Muscle of back (tissue), 11 donors: ENCODE data around the gene METTL25B. TPM values are rescaled to one million over a fixed set of nuclear protein-coding genes. Genes with fewer than 3 reads are reported as not detected.

ENCODE experiments used
- DNase-seq, 3 donors: peaks; one replicate each; pipeline versions ENCODE4 v3.0.0 to v3.0.0-alpha.2; 2013
- polyA plus RNA-seq, 10 donors: library from polyadenylated mRNA; unstranded; fragments of 120-200 nt; gene quantifications; one replicate each; pipeline ENCODE4 v1.2.1, GENCODE V29; 2013; ENCODE audit not compliant: insufficient read length in 10 of 10

METTL25B gene
- polyA plus RNA-seq, 10 donors = 13.7 to 27.2 (median 18.3) TPM

DNA sequence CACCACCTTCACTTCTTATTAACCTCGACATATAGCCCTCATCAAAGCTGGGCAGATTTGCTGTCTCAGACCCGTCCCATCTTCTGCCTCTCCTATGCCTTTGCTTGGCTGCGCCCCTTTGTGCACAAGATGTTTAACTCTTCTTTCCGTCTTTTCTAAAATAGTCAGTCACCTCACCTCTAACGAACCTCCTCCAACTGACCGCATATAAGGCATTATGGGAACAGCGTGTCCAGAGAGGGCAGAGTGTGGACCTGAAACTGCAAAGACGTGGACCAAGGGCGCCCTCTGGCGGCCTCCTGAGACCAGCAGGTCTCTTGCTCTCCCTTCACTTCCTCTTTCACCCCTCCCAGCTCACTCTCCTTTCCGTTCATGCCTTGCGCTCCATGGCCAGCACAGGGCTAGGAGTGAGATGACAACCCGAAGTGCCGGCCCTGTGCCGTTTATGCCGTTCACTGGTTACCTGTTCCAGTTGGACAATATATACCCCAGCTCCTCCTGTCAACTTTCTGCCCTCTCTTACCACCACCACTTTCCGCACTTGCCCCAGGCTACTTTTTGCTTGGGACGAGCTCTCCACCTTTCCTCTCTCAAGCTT is 2.5 kb upstream of the METTL25B start:
- peak; percentile 83 to 95 (median 94) for DNase-seq

DNA sequence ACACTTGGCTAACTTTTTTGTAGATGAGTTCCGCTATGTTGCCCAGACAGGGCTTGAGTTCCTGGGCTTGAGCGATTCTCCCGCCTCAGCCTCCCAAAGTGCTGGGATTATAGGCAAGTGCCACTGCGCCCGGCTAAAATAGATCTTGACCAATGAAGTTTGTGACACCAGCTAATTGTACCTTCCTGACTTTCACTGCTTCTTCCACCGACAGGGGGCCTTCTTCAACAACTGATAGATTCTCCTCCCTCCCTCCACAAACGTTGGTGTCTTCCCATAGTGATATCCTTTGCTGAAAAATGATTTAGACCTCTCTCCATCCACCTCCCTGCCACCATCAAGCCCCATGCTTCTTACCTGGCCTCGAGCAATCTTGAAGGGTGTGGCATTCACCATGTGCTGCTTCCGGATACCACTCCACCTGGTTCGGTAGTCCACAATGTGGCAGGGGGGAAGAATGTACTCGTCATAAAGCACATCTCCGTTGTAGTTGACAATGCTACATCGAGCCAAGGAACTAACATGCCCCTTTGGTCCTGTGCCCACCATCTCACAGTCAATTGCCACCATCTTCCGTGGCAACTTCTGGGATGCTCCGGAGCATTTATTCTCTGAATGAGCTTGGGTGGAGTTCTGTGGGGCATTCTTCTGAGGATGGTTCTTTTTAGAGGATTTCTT is 1.6 kb upstream of the METTL25B start:
- DNase-seq = peak in 2 of 3 donors; percentile 62 to 76

GRCh38 chr1:156727492-156727891 is 777 bp upstream of the METTL25B start:
- DNase-seq = no peak

- peak; percentile 97 to 99 (median 98) for DNase-seq
Measured at GRCh38 chr1:156728599-156729462, 562 bp downstream of the METTL25B start, which contains the start of gene ISG20L2. Gene ISG20L2, minus strand, starts transcription at chr1:156728766. Its CDS starts 1,114 bp downstream, at chr1:156727652.

- DNase-seq = no peak
Measured at GRCh38 chr1:156733989-156734584, 5.8 kb downstream of the METTL25B start.

- DNase-seq = no peak
Measured at GRCh38 chr1:156738407-156738806, 10.1 kb downstream of the METTL25B start.

DNA sequence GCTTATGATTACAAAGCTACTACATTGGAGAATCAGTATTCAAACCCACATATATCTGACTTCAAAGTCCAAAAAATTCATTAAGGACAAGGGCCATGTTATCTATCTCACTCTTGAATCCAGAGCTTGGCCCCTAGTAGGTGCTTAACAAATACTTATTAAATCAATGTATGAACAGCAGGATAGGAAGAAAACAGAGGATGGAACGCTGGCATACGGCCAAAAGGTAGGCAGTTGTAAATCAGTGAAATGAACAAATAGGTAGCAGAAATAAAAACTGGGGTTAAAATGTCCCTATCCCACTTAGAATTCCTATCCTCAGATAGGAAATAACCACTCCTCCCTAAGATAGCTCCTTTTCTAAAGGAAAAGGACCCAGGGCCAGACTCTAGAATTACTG is 10.6 kb downstream of the METTL25B start:
- DNase-seq = no peak

DNA sequence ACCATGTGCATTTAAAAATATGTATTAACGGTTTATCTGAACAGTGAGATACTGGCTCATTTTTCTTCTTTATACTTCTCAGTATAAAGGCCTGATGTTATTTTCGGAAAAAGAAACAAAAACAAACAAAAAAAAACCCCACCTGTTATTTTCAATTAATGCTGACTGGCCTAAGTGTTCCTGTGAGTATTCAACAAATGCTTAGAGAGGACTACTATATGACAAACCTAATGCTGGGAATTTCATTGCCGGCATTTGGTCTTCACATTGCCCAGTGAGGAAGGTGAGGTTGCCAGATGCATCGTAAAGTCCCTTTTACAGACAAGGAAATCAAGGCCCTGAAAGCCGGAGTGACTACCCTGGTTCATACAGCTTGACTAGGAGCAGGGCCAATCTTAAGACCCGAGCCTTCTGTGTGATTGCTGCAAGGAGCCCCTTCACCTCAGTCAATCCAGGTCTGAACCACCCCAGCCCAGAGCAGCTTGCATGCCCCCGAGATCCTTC is 12.0 kb downstream of the METTL25B start:
- DNase-seq = no peak

GRCh38 chr1:156740741-156741480 is 12.6 kb downstream of the METTL25B start, which contains the start of gene MRPL24:
Gene MRPL24, minus strand, starts transcription at chr1:156741088. Its CDS starts 2,384 bp downstream, at chr1:156738704.
- peak; percentile 97 to 100 (median 99) for DNase-seq

GRCh38 chr1:156741481-156741983 is 13.3 kb downstream of the METTL25B start:
- DNase-seq = no peak

GRCh38 chr1:156742017-156742416 is 13.7 kb downstream of the METTL25B start:
- DNase-seq = no peak

DNA sequence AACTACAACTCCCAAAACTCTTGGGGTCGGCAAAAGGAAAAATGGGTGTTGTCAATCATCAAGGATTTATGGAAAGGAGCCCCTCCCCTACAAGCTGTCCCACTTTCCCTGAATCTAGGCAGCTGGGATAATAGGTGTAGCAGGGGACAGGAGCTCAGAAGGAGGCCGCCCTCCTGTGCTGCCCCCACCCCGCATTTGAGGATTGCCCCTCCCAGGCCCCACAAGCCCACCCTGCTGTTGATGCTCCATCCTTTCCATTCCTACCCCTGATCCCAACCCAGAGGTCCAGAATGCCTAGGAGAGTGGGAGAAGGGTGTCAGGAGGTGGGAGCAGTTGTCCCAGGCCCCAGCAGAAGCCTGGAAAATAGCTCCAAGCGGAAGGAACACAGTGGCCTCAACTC is 14.5 kb downstream of the METTL25B start:
- no peak for DNase-seq

- DNase-seq = no peak
Measured at GRCh38 chr1:156743367-156744302, 15.4 kb downstream of the METTL25B start.

GRCh38 chr1:156744344-156744743 is 16.1 kb downstream of the METTL25B start:
- no peak for DNase-seq

GRCh38 chr1:156744786-156745419 is 16.6 kb downstream of the METTL25B start:
- DNase-seq = no peak

DNA sequence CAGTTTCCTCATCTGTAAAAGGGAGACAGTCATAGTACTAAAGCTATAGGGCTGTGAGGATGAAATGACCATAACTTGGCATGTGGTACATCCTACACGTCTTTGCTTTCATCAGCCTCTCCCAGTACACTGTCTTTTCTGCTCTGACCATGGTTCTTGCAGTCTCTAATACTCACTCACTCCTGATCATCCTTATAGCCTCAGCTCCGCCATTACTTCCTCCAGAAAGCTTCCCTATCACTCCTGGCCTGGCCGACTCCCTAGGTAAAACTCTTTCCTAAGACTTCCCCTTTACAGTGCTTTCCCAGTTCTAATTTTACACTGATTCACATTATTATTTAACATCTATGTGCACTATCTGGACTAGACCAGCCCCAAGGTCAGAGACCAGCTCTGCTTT is 17.6 kb downstream of the METTL25B start:
- no peak for DNase-seq

- DNase-seq = no peak
Measured at GRCh38 chr1:156746406-156746727, 18.1 kb downstream of the METTL25B start.

DNA sequence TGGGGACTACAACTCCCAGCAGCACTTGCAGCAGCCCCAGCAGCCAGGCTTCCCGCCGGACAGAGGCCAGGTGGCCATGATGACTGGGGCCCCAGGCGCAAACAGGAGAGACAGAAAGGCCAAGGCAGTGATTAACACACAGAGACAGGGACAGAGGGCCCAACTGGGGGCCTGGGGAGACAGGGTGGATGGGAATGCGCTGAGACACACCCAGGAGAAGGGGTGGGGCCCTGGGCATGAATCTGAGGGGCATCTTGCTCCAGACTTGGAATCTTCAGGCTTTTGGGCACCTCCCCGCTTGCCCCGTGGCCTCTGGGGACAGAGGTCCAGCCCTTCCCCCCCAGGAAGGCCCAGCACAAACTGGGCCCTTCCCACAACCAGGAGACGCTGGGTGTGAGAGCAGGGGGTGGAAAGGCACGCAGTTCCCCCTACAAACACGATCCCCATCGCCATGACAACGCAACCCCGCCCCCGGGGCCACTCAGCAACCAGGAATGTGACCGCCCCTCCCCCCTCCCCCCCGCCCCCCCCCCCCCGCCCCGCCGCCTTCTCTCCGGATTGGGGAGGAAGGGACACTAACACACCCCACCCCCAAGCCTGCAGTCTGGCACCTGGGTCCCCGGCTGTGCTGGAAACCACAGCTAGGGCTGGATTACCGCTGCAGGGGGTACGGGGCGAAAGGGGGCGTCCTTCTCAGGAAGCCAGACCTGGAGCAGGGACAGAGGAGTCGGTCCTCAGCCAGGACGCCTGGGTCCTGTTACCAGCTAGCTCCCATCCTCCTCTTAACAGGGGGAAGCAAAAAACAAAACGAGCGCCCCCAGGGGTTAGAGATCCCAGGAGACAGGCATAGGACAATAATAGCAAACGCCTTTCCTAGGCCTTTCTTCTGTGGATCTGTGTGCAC is 18.7 kb downstream of the METTL25B start:
- DNase-seq = peak; percentile 93 to 96 (median 94)
